Neutrophil (primary cell): ENCODE measurements around the gene VRK1.

Source experiments
- H3K27ac ChIP-seq: fragments of 200-600 bp; sonication (generic); 2 replicates; pipeline ENCODE4 v1.5.1; 2016; ENCODE audit warnings: mild to moderate bottlenecking, moderate library complexity
- H3K27me3 ChIP-seq: fragments of 200-600 bp; sonication (generic); 2 replicates; pipeline ENCODE4 v1.6.0; 2016; ENCODE audit warnings: mild to moderate bottlenecking
- H3K36me3 ChIP-seq: fragments of 200-600 bp; sonication (generic); 2 replicates; pipeline ENCODE4 v1.5.1; 2017
- H3K4me1 ChIP-seq, 2 experiments: fragments of 200-600 bp in 1 of 2; sonication (generic) in 1 of 2; 1 replicate in 1 of 2; 2 replicates in 1 of 2; pipeline versions ENCODE4 v1.5.1 to v1.6.1; 2013 to 2016; ENCODE audit warnings: low read depth in 1 of 2, low read length in 1 of 2, mild to moderate bottlenecking in 1 of 2, moderate library complexity in 1 of 2; ENCODE audit not compliant: control insufficient read depth in 1 of 2, insufficient read depth in 1 of 2
- H3K4me3 ChIP-seq, 2 experiments: fragments of 200-600 bp in 1 of 2; sonication (generic) in 1 of 2; 1 replicate in 1 of 2; 2 replicates in 1 of 2; pipeline ENCODE4 v1.5.1; 2013 to 2016; ENCODE audit warnings: low read depth in 1 of 2, low read length in 1 of 2, mild to moderate bottlenecking in 1 of 2, moderate library complexity in 1 of 2
- H3K9me3 ChIP-seq: fragments of 200-600 bp; sonication (generic); 2 replicates; pipeline ENCODE4 v1.5.1; 2016
- TF ChIP-seq, protein P1 (sequence below): fragments of 200-600 bp; sonication (generic); IDR thresholded peaks from 2 replicates; pipeline ENCODE4 v1.5.1; 2016; ENCODE audit warnings: antibody characterized with exemption

VRK1 gene

DNA sequence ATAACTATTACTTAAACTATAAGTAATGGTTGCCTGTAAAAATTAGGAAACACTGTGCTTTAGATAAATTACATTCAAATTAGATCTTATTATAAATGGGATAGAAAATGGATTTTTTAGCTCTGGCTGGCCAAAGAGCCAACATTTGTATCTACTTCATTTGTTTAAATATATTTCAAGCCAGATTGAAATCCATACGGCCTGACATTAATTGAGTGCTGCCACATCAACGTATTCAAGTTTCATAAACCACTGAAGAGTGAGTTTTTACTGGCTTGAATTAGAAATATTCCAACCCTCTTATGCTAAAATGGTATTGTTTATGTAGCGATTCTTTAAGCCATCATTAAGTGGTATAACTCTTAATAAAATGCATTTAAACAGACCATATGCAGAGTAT lies 133.3 kb downstream of the VRK1 start:
- no peaks in the 10 kb centered on the region for H3K27me3 ChIP-seq
- H3K4me1 ChIP-seq = no peaks in the 10 kb centered on the region
- TF ChIP-seq, protein P1, sequence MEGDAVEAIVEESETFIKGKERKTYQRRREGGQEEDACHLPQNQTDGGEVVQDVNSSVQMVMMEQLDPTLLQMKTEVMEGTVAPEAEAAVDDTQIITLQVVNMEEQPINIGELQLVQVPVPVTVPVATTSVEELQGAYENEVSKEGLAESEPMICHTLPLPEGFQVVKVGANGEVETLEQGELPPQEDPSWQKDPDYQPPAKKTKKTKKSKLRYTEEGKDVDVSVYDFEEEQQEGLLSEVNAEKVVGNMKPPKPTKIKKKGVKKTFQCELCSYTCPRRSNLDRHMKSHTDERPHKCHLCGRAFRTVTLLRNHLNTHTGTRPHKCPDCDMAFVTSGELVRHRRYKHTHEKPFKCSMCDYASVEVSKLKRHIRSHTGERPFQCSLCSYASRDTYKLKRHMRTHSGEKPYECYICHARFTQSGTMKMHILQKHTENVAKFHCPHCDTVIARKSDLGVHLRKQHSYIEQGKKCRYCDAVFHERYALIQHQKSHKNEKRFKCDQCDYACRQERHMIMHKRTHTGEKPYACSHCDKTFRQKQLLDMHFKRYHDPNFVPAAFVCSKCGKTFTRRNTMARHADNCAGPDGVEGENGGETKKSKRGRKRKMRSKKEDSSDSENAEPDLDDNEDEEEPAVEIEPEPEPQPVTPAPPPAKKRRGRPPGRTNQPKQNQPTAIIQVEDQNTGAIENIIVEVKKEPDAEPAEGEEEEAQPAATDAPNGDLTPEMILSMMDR = no peak

More for the DNA sequence above, 133.3 kb downstream of the VRK1 start:
- no peak overlapping the region for H3K27ac ChIP-seq
- H3K36me3 ChIP-seq = no peaks in the 10 kb centered on the region
- no peak overlapping the region for H3K4me3 ChIP-seq
- no peaks in the 10 kb centered on the region for H3K9me3 ChIP-seq
